ENCODE data around the gene SLC9A9. TPM values are rescaled to one million over a fixed set of nuclear protein-coding genes. Genes with fewer than 3 reads are reported as not detected.
"Not testable (repeated sequence)": the region's sequence is repeated elsewhere in the genome, so short reads cannot be mapped to it uniquely, and the experiment has no call there.

SLC9A9 gene
- total and polyA plus RNA-seq, 2 donors from 2014 or later: 3.7 to 16.5 TPM

DNA sequence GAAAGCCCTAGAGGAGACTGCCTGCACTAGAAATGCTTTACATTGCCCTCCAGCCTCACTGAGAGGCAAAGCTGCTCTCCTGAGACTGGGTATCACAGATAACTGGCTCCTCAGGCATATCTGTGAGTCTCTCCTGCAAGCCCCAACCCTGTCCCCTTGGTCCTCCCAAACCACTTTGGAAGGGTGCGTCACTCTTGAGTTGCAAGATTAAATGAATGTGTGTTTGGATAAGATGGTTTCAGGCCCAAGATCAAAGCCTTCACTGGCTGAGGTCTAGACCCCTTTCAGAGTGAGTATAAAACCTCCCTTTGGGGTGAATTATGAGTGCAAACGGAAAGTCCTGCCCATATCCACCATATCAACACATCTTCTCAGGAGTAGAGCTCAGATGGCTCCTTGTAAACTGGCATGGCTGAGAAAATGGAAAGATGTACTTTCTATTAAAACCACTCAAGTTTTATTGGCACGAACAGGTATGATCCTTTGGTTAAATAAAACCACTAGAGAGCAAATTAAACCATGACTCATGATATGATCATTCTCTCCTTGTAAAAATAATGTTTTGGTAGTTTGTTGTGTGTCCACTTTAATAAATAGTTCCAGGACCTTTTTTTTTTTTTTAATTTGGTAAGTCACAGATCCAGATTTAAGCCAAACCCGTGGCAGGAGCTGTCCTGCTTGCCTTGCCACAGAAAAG is 564.7 kb downstream of the SLC9A9 start:
- Histone ChIP-seq H3K27me3 (ENCODE audit: control insufficient read depth, insufficient read depth, low read length) (no peaks in the 10 kb centered on the region), H3K4me3 (ENCODE audit: low read length in 3 of 3) (no peak overlapping the region), H3K36me3 (ENCODE audit: control insufficient read depth in 2 of 3, insufficient read depth in 3 of 3, low read length in 3 of 3) (no peaks in the 10 kb centered on the region), H3K9ac (ENCODE audit: low read length in 3 of 3) (no peak overlapping the region), H3K27ac (ENCODE audit: low read depth in 2 of 2, low read length in 2 of 2) (no peak overlapping the region), H3K9me3 (ENCODE audit: control insufficient read depth in 2 of 3, insufficient read depth in 1 of 3, low read length in 3 of 3) (no peaks in the 10 kb centered on the region), H3K4me1 (ENCODE audit: control insufficient read depth in 2 of 3, insufficient read depth in 2 of 3, low read depth in 1 of 3, low read length in 3 of 3) (no peaks in the 10 kb centered on the region)
- intact Hi-C loops (cut with DNase I): no loop called here
- TF ChIP-seq, protein P1, sequence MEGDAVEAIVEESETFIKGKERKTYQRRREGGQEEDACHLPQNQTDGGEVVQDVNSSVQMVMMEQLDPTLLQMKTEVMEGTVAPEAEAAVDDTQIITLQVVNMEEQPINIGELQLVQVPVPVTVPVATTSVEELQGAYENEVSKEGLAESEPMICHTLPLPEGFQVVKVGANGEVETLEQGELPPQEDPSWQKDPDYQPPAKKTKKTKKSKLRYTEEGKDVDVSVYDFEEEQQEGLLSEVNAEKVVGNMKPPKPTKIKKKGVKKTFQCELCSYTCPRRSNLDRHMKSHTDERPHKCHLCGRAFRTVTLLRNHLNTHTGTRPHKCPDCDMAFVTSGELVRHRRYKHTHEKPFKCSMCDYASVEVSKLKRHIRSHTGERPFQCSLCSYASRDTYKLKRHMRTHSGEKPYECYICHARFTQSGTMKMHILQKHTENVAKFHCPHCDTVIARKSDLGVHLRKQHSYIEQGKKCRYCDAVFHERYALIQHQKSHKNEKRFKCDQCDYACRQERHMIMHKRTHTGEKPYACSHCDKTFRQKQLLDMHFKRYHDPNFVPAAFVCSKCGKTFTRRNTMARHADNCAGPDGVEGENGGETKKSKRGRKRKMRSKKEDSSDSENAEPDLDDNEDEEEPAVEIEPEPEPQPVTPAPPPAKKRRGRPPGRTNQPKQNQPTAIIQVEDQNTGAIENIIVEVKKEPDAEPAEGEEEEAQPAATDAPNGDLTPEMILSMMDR (IDR thresholded peaks at IDR 0.05; ENCODE audit: borderline replicate concordance, extremely low read depth, insufficient read depth): no peak
- DNase-seq (peak in 2 of 5 donors; percentile 12 to 21), FAIRE-seq (no peak)

DNA sequence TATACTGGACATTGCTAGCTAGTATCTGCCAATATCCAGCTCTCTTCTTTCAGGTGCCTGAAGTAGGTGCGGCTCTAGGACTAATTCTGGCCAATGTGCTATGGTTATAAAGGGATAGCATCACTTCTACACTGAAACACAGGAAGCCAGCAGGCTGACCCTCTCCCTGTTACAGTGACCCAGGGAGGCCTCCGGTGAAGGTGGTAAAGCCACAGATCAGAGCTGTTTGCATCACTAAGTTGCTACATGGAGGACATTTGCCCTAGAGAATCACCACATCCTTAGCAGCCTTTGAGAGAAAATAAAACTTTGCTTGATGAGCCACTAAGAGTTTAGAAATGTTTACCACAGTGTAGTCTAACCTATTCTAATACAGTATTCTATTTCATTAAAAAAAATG is 567.3 kb downstream of the SLC9A9 start:
- H3K4me1 ChIP-seq (ENCODE audit: control insufficient read depth in 2 of 3, insufficient read depth in 2 of 3, low read depth in 1 of 3, low read length in 3 of 3): no peaks in the 10 kb centered on the region
- no peak overlapping the region for H3K4me3 ChIP-seq (ENCODE audit: low read length in 3 of 3)
- DNase-seq (no peak), FAIRE-seq (no peak)
- TF ChIP-seq, protein P1 (IDR thresholded peaks at IDR 0.05; ENCODE audit: borderline replicate concordance, extremely low read depth, insufficient read depth): no peak
- H3K27me3 ChIP-seq (ENCODE audit: control insufficient read depth, insufficient read depth, low read length): no peaks in the 10 kb centered on the region
- intact Hi-C loops (cut with DNase I): no loop called here
- no peak overlapping the region for H3K27ac ChIP-seq (ENCODE audit: low read depth in 2 of 2, low read length in 2 of 2)
- no peaks in the 10 kb centered on the region for H3K9me3 ChIP-seq (ENCODE audit: control insufficient read depth in 2 of 3, insufficient read depth in 1 of 3, low read length in 3 of 3)
- no peak overlapping the region for H3K9ac ChIP-seq (ENCODE audit: low read length in 3 of 3)
- no peaks in the 10 kb centered on the region for H3K36me3 ChIP-seq (ENCODE audit: control insufficient read depth in 2 of 3, insufficient read depth in 3 of 3, low read length in 3 of 3)

DNA sequence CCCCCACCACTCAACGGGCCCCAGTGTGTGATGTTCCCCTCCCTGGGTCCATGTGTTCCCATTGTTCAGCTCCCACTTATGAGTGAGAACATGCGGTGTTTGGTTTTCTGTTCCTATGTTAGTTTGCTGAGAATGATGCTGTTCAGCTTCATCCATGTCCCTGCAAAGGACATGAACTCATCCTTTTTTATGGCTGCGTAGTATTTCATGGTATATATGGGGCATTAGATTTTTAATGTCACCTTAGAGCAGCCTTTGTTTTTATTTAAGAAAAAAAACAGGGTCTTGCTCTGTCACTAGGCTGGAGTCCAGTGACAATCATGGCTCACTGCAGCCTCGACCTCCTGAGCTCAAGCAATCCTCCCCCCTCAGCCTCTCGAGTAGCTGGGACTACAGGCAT is 568.7 kb downstream of the SLC9A9 start:
- H3K4me1 ChIP-seq (ENCODE audit: control insufficient read depth in 2 of 3, insufficient read depth in 2 of 3, low read depth in 1 of 3, low read length in 3 of 3); H3K27me3 ChIP-seq (ENCODE audit: control insufficient read depth, insufficient read depth, low read length); H3K36me3 ChIP-seq (ENCODE audit: control insufficient read depth in 2 of 3, insufficient read depth in 3 of 3, low read length in 3 of 3); H3K27ac ChIP-seq (ENCODE audit: low read depth in 2 of 2, low read length in 2 of 2); H3K4me3 ChIP-seq (ENCODE audit: low read length in 3 of 3); intact Hi-C loops (cut with DNase I); H3K9ac ChIP-seq (ENCODE audit: low read length in 3 of 3); H3K9me3 ChIP-seq (ENCODE audit: control insufficient read depth in 2 of 3, insufficient read depth in 1 of 3, low read length in 3 of 3); DNase-seq; FAIRE-seq: not testable (repeated sequence)

DNA sequence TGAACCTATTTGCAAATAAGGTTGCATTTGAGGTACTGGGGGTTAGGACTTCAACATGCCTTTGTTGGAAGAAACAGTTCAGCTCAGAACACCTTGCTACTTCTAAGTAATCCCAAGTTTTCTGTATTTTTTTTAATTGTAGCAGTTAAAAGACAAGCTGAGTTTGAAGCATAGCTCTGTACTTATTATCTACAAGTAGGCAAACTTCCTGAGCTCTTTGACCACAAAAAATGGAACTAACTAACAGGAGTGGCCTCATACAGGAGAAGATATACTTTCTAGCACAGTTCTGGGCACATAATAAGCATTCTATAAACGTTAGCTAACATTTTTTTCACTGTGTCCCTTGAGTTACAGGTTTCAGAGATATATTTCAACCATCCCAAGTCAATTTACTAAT is 569.5 kb downstream of the SLC9A9 start:
- intact Hi-C loops (cut with DNase I): no loop called here
- Histone ChIP-seq H3K27me3 (ENCODE audit: control insufficient read depth, insufficient read depth, low read length) (no peaks in the 10 kb centered on the region), H3K9ac (ENCODE audit: low read length in 3 of 3) (no peak overlapping the region), H3K9me3 (ENCODE audit: control insufficient read depth in 2 of 3, insufficient read depth in 1 of 3, low read length in 3 of 3) (no peaks in the 10 kb centered on the region), H3K36me3 (ENCODE audit: control insufficient read depth in 2 of 3, insufficient read depth in 3 of 3, low read length in 3 of 3) (no peaks in the 10 kb centered on the region), H3K27ac (ENCODE audit: low read depth in 2 of 2, low read length in 2 of 2) (no peak overlapping the region), H3K4me1 (ENCODE audit: control insufficient read depth in 2 of 3, insufficient read depth in 2 of 3, low read depth in 1 of 3, low read length in 3 of 3) (no peaks in the 10 kb centered on the region), H3K4me3 (ENCODE audit: low read length in 3 of 3) (no peak overlapping the region)
- TF ChIP-seq, protein P1 (IDR thresholded peaks at IDR 0.05; ENCODE audit: borderline replicate concordance, extremely low read depth, insufficient read depth): no peak
- DNase-seq: no peak
- no peak for FAIRE-seq
